Measurements from ENCODE around the gene RPP38. TPM values are rescaled to one million over a fixed set of nuclear protein-coding genes. Genes with fewer than 3 reads are reported as not detected.

Gene RPP38
- polyA plus RNA-seq, 3 donors, result 8.1 to 13.8 (median 13.3) TPM

GRCh38 chr10:15141136-15142054, 44.2 kb downstream of the RPP38 start:
- intact Hi-C loops (cut with micrococcal nuclease), result no loop called here
- Histone ChIP-seq H3K4me3 (replicated peaks in 1 of 3; ENCODE audit: low read depth in 2 of 3, low read length in 3 of 3) (no peak overlapping the region), H4K20me1 (ENCODE audit: insufficient read depth, low read length) (no peaks in the 10 kb centered on the region), H3K4me1 (ENCODE audit: control insufficient read depth in 1 of 2, insufficient read depth in 2 of 2, low read length in 2 of 2) (no peaks in the 10 kb centered on the region), H3K27ac (ENCODE audit: low read depth in 1 of 2, low read length in 2 of 2) (no peak overlapping the region), H3K27me3 (ENCODE audit: control insufficient read depth in 2 of 2, insufficient read depth in 2 of 2, low read length in 2 of 2) (no peaks in the 10 kb centered on the region), H3K79me2 (ENCODE audit: insufficient read depth, low read length) (no peaks in the 10 kb centered on the region), H3K4me2 (replicated peaks; ENCODE audit: extremely low read depth, low read length, poor library complexity, severe bottlenecking) (no peak overlapping the region), H3K36me3 (replicated peaks in 1 of 2; ENCODE audit: control insufficient read depth in 1 of 2, insufficient read depth in 2 of 2, low read length in 2 of 2) (no peaks in the 10 kb centered on the region), H3K9me3 (replicated peaks in 1 of 2; ENCODE audit: control insufficient read depth in 1 of 2, insufficient read depth in 1 of 2, low read length in 2 of 2) (no peaks in the 10 kb centered on the region), H3K9ac (ENCODE audit: insufficient read depth, low read length, poor library complexity, severe bottlenecking) (no peak overlapping the region), H2AFZ (ENCODE audit: insufficient read depth, low read depth, low read length, poor library complexity, severe bottlenecking) (no peak overlapping the region)
- H3K27ac Mint-ChIP-seq, result no peak overlapping the region
- 96% methylated on average over 8 of the region's 16 CpGs for WGBS (ENCODE audit: insufficient coverage)
- H3K4me3 Mint-ChIP-seq, result no peak overlapping the region
- no peaks in the 10 kb centered on the region for H3K36me3 Mint-ChIP-seq
- peaks cover 2% of the 10 kb centered on the region for H3K4me1 Mint-ChIP-seq
- no peak for DNase-seq
- no peaks in the 10 kb centered on the region for H3K27me3 Mint-ChIP-seq (ENCODE audit: low read depth in 3 of 3)
- H3K9me3 Mint-ChIP-seq, result no peaks in the 10 kb centered on the region
- TF ChIP-seq CTCF (IDR thresholded peaks at IDR 0.05), result no peak

- Mint-ChIP-seq H3K27me3 (ENCODE audit: low read depth in 3 of 3) (no peaks in the 10 kb centered on the region), H3K9me3 (no peaks in the 10 kb centered on the region), H3K4me3 (no peak overlapping the region), H3K4me1 (no peaks in the 10 kb centered on the region), H3K36me3 (no peaks in the 10 kb centered on the region), H3K27ac (no peak overlapping the region)
- TF ChIP-seq CTCF (IDR thresholded peaks at IDR 0.05), result no peak
- 100% methylated on average over 2 of the region's 4 CpGs for WGBS (ENCODE audit: insufficient coverage)
- Histone ChIP-seq H3K36me3 (replicated peaks in 1 of 2; ENCODE audit: control insufficient read depth in 1 of 2, insufficient read depth in 2 of 2, low read length in 2 of 2) (no peaks in the 10 kb centered on the region), H3K4me1 (ENCODE audit: control insufficient read depth in 1 of 2, insufficient read depth in 2 of 2, low read length in 2 of 2) (no peaks in the 10 kb centered on the region), H3K27me3 (ENCODE audit: control insufficient read depth in 2 of 2, insufficient read depth in 2 of 2, low read length in 2 of 2) (no peaks in the 10 kb centered on the region), H2AFZ (ENCODE audit: insufficient read depth, low read depth, low read length, poor library complexity, severe bottlenecking) (no peak overlapping the region), H3K4me2 (replicated peaks; ENCODE audit: extremely low read depth, low read length, poor library complexity, severe bottlenecking) (no peak overlapping the region), H3K79me2 (ENCODE audit: insufficient read depth, low read length) (no peaks in the 10 kb centered on the region), H3K9me3 (replicated peaks in 1 of 2; ENCODE audit: control insufficient read depth in 1 of 2, insufficient read depth in 1 of 2, low read length in 2 of 2) (no peaks in the 10 kb centered on the region), H3K27ac (ENCODE audit: low read depth in 1 of 2, low read length in 2 of 2) (no peak overlapping the region), H3K4me3 (replicated peaks in 1 of 3; ENCODE audit: low read depth in 2 of 3, low read length in 3 of 3) (no peak overlapping the region), H4K20me1 (ENCODE audit: insufficient read depth, low read length) (no peaks in the 10 kb centered on the region), H3K9ac (ENCODE audit: insufficient read depth, low read length, poor library complexity, severe bottlenecking) (no peak overlapping the region)
- no peak for DNase-seq
- intact Hi-C loops (cut with micrococcal nuclease), result no loop called here
Measured at GRCh38 chr10:15144788-15145187, 47.6 kb downstream of the RPP38 start.

Data from CD14-positive monocyte (primary cell).